HG03457 (cell line): ENCODE data around the gene ARHGAP42.

Source experiments
- ATAC-seq: cut with Tn5 transposase; IDR thresholded peaks from one replicate; pipeline ENCODE4 v1.9.1; 2021; ENCODE audit warnings: moderate number of reproducible peaks; ENCODE audit not compliant: unreplicated experiment

Gene ARHGAP42

GRCh38 chr11:100757646-100758045, 70.6 kb downstream of the ARHGAP42 start:
- no peak for ATAC-seq

- ATAC-seq: no peak
Measured at GRCh38 chr11:100759106-100759505, 72.0 kb downstream of the ARHGAP42 start.

GRCh38 chr11:100759856-100760255, 72.8 kb downstream of the ARHGAP42 start:
- no peak for ATAC-seq

- no peak for ATAC-seq
Measured at GRCh38 chr11:100760744-100761143, 73.7 kb downstream of the ARHGAP42 start.

GRCh38 chr11:100761841-100762240, 74.8 kb downstream of the ARHGAP42 start:
- ATAC-seq: no peak

- no peak for ATAC-seq
Measured at GRCh38 chr11:100766764-100767163, 79.7 kb downstream of the ARHGAP42 start.

- ATAC-seq: no peak
Measured at GRCh38 chr11:100769165-100769564, 82.1 kb downstream of the ARHGAP42 start.

GRCh38 chr11:100769617-100770016, 82.5 kb downstream of the ARHGAP42 start:
- no peak for ATAC-seq

GRCh38 chr11:100774132-100774531, 87.0 kb downstream of the ARHGAP42 start:
- ATAC-seq: no peak

- ATAC-seq: no peak
Measured at GRCh38 chr11:100774859-100775258, 87.8 kb downstream of the ARHGAP42 start.

- ATAC-seq: no peak
Measured at GRCh38 chr11:100776212-100776896, 89.3 kb downstream of the ARHGAP42 start.

GRCh38 chr11:100777103-100777502, 90.0 kb downstream of the ARHGAP42 start:
- no peak for ATAC-seq

- no peak for ATAC-seq
Measured at GRCh38 chr11:100777736-100778135, 90.6 kb downstream of the ARHGAP42 start.

- no peak for ATAC-seq
Measured at GRCh38 chr11:100778166-100778785, 91.2 kb downstream of the ARHGAP42 start.

- no peak for ATAC-seq
Measured at GRCh38 chr11:100780470-100780869, 93.4 kb downstream of the ARHGAP42 start.

GRCh38 chr11:100785148-100785983, 98.3 kb downstream of the ARHGAP42 start:
- no peak for ATAC-seq

GRCh38 chr11:100788561-100789295, 101.6 kb downstream of the ARHGAP42 start:
- no peak for ATAC-seq

GRCh38 chr11:100789500-100789899, 102.4 kb downstream of the ARHGAP42 start:
- no peak for ATAC-seq

GRCh38 chr11:100790073-100790472, 103.0 kb downstream of the ARHGAP42 start:
- no peak for ATAC-seq

GRCh38 chr11:100791103-100791502, 104.0 kb downstream of the ARHGAP42 start:
- ATAC-seq: no peak

- no peak for ATAC-seq
Measured at GRCh38 chr11:100791860-100792259, 104.8 kb downstream of the ARHGAP42 start.
